Neural cell (in vitro differentiated cells): ENCODE results near the gene KRTAP12-1. TPM values are rescaled to one million over a fixed set of nuclear protein-coding genes. Genes with fewer than 3 reads are reported as not detected.

ENCODE experiments used
- H2AFZ ChIP-seq: fragments of 200-600, 300-800 bp; sonication (generic), shearing (Covaris generic); 2 replicates; pipeline ENCODE4 v1.6.0; 2014; ENCODE audit warnings: low read depth, mild to moderate bottlenecking, antibody characterized with exemption, low read length, moderate library complexity
- H3F3A ChIP-seq: fragments of 200-600 bp; shearing (Covaris generic); 2 replicates; pipeline ENCODE4 v1.6.1; 2016; ENCODE audit warnings: mild to moderate bottlenecking, moderate library complexity, mixed read lengths, antibody characterized with exemption, low read length; ENCODE audit not compliant: insufficient read depth, poor library complexity, severe bottlenecking
- H3K27ac ChIP-seq: fragments of 200-600, 300-800 bp; sonication (generic), shearing (Covaris generic); 2 replicates; pipeline ENCODE4 v1.5.1; 2014; ENCODE audit warnings: mild to moderate bottlenecking, low read length, moderate library complexity
- H3K27me3 ChIP-seq: fragments of 300-800, 200-600 bp; sonication (generic), shearing (Covaris generic); 2 replicates; pipeline ENCODE4 v1.6.0; 2014; ENCODE audit warnings: mild to moderate bottlenecking, low read depth, low read length, moderate library complexity; ENCODE audit not compliant: insufficient read depth
- H3K36me3 ChIP-seq: fragments of 300-800, 200-600 bp; sonication (generic), shearing (Covaris generic); 2 replicates; pipeline ENCODE4 v1.5.1; 2014; ENCODE audit warnings: mild to moderate bottlenecking, antibody characterized with exemption, low read length, moderate library complexity; ENCODE audit not compliant: insufficient read depth
- H3K4me2 ChIP-seq: fragments of 300-800, 200-600 bp; sonication (generic), shearing (Covaris generic); 2 replicates; pipeline ENCODE4 v1.6.0; 2014; ENCODE audit warnings: mild to moderate bottlenecking, low read length
- H3K4me3 ChIP-seq: fragments of 300-800, 200-600 bp; sonication (generic), shearing (Covaris generic); 2 replicates; pipeline ENCODE4 v1.5.1; 2014; ENCODE audit warnings: mild to moderate bottlenecking, low read length, moderate library complexity
- H3K79me2 ChIP-seq: fragments of 200-600 bp; shearing (Covaris generic); replicated peaks from 2 replicates; pipeline ENCODE4 v1.6.0; 2014; ENCODE audit warnings: mild to moderate bottlenecking, low read length, moderate library complexity; ENCODE audit not compliant: insufficient read depth
- H3K9ac ChIP-seq: fragments of 300-800, 200-600 bp; sonication (generic), shearing (Covaris generic); 2 replicates; pipeline ENCODE4 v1.6.1; 2016; ENCODE audit warnings: mild to moderate bottlenecking, low read length, mixed read lengths
- H3K9me2 ChIP-seq: fragments of 200-600 bp; shearing (Covaris generic); 2 replicates; pipeline ENCODE4 v1.6.1; 2016; ENCODE audit warnings: mild to moderate bottlenecking, low read length, mixed read lengths; ENCODE audit not compliant: insufficient read depth
- H3K9me3 ChIP-seq: fragments of 200-600, 300-800 bp; sonication (generic), shearing (Covaris generic); 2 replicates; pipeline ENCODE4 v1.6.1; 2016; ENCODE audit warnings: mild to moderate bottlenecking, mixed run types, low read length, moderate library complexity, mixed read lengths
- H4K20me1 ChIP-seq: fragments of 200-600 bp; shearing (Covaris generic); 2 replicates; pipeline ENCODE4 v1.6.1; 2016; ENCODE audit warnings: mild to moderate bottlenecking, mixed run types; ENCODE audit not compliant: insufficient read depth
- CTCF ChIP-seq: fragments of 450-650 bp; IDR thresholded peaks from 2 replicates; pipeline ENCODE4 v1.5.1; 2014; ENCODE audit warnings: antibody characterized with exemption, mild to moderate bottlenecking, moderate library complexity; ENCODE audit not compliant: poor library complexity, severe bottlenecking
- EP300 ChIP-seq: fragments of 450-650 bp; conservative IDR thresholded peaks from 2 replicates; pipeline ENCODE4 v1.6.1; 2014; ENCODE audit warnings: antibody characterized with exemption, mild to moderate bottlenecking, moderate library complexity; ENCODE audit not compliant: poor library complexity, severe bottlenecking
- EZH2 ChIP-seq: fragments of 200-600, 300-800 bp; shearing (Covaris generic), sonication (generic); IDR thresholded peaks from 2 replicates; pipeline ENCODE4 v1.6.1; 2014; ENCODE audit warnings: antibody characterized with exemption, low read length, borderline replicate concordance, mild to moderate bottlenecking; ENCODE audit not compliant: insufficient read depth, poor library complexity, severe bottlenecking
- MXI1 ChIP-seq: fragments of 450-650 bp; conservative IDR thresholded peaks from 2 replicates; pipeline ENCODE4 v1.6.1; 2014; ENCODE audit warnings: antibody characterized with exemption, mild to moderate bottlenecking; ENCODE audit not compliant: poor library complexity, severe bottlenecking
- POLR2AphosphoS5 ChIP-seq: IDR thresholded peaks from 2 replicates; pipeline ENCODE4 v1.6.1; 2012
- RAD21 ChIP-seq: fragments of 450-650 bp; conservative IDR thresholded peaks from 2 replicates; pipeline ENCODE4 v1.6.1; 2014; ENCODE audit warnings: antibody characterized with exemption, mild to moderate bottlenecking, moderate library complexity
- SMC3 ChIP-seq: fragments of 450-650 bp; conservative IDR thresholded peaks from 2 replicates; pipeline ENCODE4 v1.6.1; 2014; ENCODE audit warnings: antibody characterized with exemption, mild to moderate bottlenecking, moderate library complexity; ENCODE audit not compliant: poor library complexity
- TAF1 ChIP-seq: IDR thresholded peaks from 2 replicates; pipeline ENCODE4 v1.6.1; 2012; ENCODE audit warnings: low read depth
- polyA plus RNA-seq: library from polyadenylated mRNA; depleted of rRNA; stranded (reverse); fragments of >200 nt; gene quantifications from 2 replicates; pipeline ENCODE4 v1.2.3, GENCODE V29; 2014
- TF ChIP-seq, protein P1 (sequence below): IDR thresholded peaks from 2 replicates; pipeline ENCODE4 v1.6.1; 2012; ENCODE audit warnings: borderline replicate concordance

The KRTAP12-1 gene
- polyA plus RNA-seq, 1 donor from 2014 or later: not detected

DNA sequence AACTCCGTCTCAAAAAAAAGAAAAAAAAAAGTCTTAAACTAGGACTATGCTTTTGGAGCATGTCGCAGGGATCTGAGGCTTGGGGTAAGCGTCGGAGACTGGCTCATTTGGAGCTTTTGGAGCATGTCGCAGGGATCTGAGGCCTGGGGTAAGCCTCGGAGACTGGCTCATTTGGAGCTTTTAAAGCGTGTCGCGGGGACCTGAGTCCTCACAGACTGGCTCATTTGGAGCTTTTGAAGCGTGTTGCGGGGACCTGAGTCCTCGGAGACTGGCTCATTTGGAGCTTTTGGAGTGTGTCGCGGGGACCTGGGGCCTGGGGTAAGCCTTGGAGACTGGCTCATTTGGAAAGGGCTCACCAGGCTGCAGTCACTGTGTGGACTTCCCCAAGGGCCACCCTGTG is 43.0 kb upstream of the KRTAP12-1 start:
- Histone ChIP-seq H3K79me2 (no peaks in the 10 kb centered on the region), H3F3A (no peaks in the 10 kb centered on the region), H2AFZ (no peak overlapping the region), H3K27me3 (no peaks in the 10 kb centered on the region), H3K4me2 (no peak overlapping the region), H3K36me3 (no peaks in the 10 kb centered on the region), H4K20me1 (no peaks in the 10 kb centered on the region), H3K9me2 (no peaks in the 10 kb centered on the region), H3K9me3 (no peaks in the 10 kb centered on the region), H3K9ac (no peak overlapping the region), H3K27ac (no peak overlapping the region), H3K4me3 (no peak overlapping the region)
- TF ChIP-seq EZH2 (no peak), SMC3 (no peak), MXI1 (no peak), TAF1 (no peak), POLR2AphosphoS5 (no peak), EP300 (no peak), RAD21 (no peak), CTCF (no peak)
- TF ChIP-seq, protein P1, sequence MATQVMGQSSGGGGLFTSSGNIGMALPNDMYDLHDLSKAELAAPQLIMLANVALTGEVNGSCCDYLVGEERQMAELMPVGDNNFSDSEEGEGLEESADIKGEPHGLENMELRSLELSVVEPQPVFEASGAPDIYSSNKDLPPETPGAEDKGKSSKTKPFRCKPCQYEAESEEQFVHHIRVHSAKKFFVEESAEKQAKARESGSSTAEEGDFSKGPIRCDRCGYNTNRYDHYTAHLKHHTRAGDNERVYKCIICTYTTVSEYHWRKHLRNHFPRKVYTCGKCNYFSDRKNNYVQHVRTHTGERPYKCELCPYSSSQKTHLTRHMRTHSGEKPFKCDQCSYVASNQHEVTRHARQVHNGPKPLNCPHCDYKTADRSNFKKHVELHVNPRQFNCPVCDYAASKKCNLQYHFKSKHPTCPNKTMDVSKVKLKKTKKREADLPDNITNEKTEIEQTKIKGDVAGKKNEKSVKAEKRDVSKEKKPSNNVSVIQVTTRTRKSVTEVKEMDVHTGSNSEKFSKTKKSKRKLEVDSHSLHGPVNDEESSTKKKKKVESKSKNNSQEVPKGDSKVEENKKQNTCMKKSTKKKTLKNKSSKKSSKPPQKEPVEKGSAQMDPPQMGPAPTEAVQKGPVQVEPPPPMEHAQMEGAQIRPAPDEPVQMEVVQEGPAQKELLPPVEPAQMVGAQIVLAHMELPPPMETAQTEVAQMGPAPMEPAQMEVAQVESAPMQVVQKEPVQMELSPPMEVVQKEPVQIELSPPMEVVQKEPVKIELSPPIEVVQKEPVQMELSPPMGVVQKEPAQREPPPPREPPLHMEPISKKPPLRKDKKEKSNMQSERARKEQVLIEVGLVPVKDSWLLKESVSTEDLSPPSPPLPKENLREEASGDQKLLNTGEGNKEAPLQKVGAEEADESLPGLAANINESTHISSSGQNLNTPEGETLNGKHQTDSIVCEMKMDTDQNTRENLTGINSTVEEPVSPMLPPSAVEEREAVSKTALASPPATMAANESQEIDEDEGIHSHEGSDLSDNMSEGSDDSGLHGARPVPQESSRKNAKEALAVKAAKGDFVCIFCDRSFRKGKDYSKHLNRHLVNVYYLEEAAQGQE: no peak

DNA sequence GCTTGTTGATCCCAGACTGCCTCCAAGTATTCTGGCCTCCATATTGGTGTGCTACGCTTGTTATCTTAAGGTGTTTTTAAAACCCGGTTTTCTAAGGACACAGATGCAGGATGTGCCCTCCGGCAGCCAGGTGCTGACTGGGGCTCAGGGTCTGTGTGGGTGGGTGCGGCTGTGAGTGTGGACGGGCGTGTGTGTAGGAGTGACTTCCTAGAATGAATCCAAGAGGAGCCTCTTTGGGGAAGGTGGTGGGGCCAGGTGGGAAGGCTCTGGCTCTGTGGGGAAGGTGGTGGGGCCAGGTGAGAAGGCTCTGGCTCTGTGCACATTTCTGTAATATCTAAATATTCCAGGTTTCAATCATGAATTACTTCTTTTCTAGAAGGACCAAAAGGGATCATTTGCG is 42.2 kb upstream of the KRTAP12-1 start:
- H3K4me2 ChIP-seq: no peak overlapping the region
- no peak overlapping the region for H2AFZ ChIP-seq
- no peaks in the 10 kb centered on the region for H3K27me3 ChIP-seq
- no peaks in the 10 kb centered on the region for H4K20me1 ChIP-seq
- H3K36me3 ChIP-seq: no peaks in the 10 kb centered on the region
- H3K79me2 ChIP-seq: no peaks in the 10 kb centered on the region
- no peaks in the 10 kb centered on the region for H3K9me2 ChIP-seq
- TF ChIP-seq EZH2 (no peak), EP300 (no peak), SMC3 (no peak), RAD21 (no peak)
- TF ChIP-seq, protein P1: no peak
- no peak overlapping the region for H3K27ac ChIP-seq
- H3F3A ChIP-seq: no peaks in the 10 kb centered on the region
- no peaks in the 10 kb centered on the region for H3K9me3 ChIP-seq
- no peak overlapping the region for H3K4me3 ChIP-seq
- H3K9ac ChIP-seq: no peak overlapping the region
